ENCODE data around the gene SMPDL3B.
A peak's percentile ranks its signal among the peaks of the same experiment; 100 is the strongest.

The SMPDL3B gene, protein sequence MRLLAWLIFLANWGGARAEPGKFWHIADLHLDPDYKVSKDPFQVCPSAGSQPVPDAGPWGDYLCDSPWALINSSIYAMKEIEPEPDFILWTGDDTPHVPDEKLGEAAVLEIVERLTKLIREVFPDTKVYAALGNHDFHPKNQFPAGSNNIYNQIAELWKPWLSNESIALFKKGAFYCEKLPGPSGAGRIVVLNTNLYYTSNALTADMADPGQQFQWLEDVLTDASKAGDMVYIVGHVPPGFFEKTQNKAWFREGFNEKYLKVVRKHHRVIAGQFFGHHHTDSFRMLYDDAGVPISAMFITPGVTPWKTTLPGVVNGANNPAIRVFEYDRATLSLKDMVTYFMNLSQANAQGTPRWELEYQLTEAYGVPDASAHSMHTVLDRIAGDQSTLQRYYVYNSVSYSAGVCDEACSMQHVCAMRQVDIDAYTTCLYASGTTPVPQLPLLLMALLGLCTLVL
- 0 to 0.77 (median 0) reads per million in 17 experiments for total RNA-seq

DNA sequence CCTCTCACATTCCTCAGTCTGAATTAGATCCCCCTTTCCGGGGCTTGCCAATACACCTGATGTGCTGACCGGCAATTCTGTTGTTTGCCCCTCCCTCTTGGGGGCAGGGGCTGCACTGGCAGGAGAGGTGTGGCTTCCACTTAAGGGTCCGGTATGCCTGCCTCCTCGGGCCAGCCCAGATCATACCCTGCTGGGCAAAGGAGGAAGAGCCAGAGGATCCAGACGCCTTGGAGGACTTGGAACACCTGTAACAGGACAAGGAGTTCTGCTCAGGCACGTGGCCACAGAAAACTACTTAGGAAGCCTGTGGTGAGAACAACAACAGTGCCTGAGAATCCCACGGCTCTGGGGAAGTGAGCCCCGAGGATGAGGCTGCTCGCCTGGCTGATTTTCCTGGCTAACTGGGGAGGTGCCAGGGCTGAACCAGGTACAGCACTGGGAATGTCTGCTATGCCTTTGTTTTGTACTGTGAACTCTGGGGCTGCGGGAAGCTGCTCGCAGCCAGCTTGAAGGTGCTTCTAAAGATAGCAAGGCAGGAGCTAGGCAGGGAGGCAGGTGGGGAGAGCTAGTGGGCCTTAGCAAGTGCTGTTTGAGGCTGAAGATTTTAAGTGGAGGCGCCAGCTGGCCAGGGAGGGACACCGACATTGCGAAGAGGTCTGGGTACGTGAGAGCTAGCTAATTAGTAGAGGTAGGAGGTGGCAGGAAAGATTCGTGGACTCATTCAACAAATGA, at the start of gene SMPDL3B:
SMPDL3B (plus strand) TSS at position 183 of the 732 bp plus-strand sequence; CDS start at position 367, 184 bp downstream.
- DNase-seq: peak in 2 of 4 experiments; percentile 20 to 27

DNA sequence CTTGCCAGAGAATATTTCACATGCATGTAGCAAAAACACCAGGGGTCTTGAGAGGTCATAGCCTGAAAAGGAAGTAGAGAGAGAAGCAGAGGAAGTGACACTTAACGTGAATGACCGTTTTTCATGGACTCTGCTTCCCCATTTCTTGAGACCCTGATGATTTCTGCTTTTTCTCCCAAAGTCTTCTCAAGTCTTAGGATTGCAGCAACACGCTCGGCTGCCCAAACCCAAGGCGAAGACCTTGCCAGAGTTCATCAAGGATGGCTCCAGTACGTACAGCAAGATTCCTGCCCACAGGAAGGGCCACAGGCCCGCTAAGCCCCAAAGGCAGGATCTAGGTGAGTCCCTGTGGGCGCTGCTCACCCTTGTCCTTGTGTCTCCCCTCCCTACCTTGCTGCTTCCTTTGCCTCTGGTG, 49.7 kb upstream of the SMPDL3B start:
- peak; percentile 89 to 98 (median 92) for DNase-seq

- DNase-seq: peak; percentile 87 to 97 (median 92)
Observed at GRCh38 chr1:27885621-27886352, 49.0 kb upstream of the SMPDL3B start.

GRCh38 chr1:27886353-27886679, 48.5 kb upstream of the SMPDL3B start:
- no peak for DNase-seq

DNA sequence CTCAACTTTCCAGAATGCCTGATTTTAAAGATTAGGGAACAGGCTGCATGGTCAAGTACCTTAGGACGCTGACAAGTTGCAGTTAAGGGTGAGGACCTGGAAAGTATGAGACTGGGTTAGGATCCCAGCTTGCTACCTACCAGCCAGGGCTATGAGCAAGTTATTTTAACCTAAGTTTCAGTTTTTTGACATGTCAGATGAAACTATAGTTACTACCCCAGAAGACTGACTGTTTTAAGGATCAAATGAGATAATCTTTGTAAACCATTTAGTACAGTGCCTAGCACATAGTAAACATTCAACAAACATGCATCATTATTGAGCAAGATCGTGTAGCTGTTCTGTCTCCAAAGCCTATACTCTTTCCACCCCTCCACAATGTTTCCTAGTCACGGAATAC, 48.1 kb upstream of the SMPDL3B start:
- DNase-seq: no peak

GRCh38 chr1:27887215-27888021, 47.4 kb upstream of the SMPDL3B start:
- DNase-seq: peak; percentile 51 to 75 (median 66)

GRCh38 chr1:27889506-27889905, 45.3 kb upstream of the SMPDL3B start:
- DNase-seq: peak in 2 of 4 experiments; percentile 31 to 38

DNA sequence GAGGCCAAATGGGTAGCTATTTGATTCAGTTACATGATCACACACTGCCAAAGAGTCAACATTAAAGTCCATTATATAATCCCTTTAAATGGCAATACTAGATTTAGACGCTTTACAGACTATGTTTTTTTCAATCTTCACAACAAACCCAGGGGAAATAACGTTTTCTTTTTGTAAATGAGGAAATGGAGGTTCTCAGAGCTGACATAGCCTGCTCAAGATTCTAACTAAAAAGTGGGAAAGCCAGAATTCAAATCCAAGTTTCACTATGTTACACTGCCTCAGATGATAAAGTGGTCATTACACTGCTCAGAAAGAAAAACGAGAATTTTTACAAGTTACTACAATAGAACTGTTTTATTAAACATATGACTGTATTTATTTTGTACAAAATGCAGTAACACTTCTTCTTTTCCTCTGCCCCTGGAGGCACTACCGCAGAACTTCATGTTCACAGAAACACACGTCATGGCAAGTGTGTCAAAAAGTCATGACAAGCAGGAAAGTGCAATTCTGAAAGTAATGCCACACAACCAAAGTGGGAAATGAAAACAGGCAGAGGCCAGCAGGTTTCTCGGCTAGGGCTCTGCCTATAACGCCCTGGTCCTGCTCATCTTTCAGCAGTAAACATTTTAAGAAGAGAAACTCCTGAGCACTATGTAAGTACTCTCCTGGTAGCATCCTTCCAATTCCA, 43.5 kb upstream of the SMPDL3B start:
- peak; percentile 82 to 93 (median 88) for DNase-seq

- DNase-seq: no peak
Observed at GRCh38 chr1:27894521-27894920, 40.3 kb upstream of the SMPDL3B start.

- no peak for DNase-seq
Observed at GRCh38 chr1:27906759-27907158, 28.0 kb upstream of the SMPDL3B start.

- no peak for DNase-seq
Observed at GRCh38 chr1:27912429-27912828, 22.4 kb upstream of the SMPDL3B start.

DNA sequence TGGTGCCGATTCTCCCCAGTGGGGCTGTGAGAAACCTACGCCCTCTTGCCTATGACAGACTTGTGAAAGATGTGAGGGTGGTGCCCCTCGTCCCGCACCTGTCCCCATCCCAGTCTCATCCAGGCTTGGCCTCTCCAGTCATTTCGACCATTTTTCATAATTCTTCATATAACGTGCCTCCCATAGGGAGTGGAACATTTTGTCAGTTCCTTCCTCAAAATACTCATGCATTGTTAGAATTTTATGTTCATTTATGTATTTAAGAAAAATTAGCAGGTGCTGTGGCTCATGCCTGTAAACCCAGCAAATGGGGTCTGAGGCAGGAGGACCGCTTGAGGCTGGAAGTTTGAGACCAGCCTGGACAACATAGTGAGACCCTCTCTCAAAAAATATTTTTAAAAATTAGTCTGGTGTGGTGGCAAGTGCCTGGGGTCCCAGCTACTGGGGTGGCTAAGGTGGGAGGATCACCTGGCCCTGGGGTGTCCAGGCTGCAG, 19.7 kb upstream of the SMPDL3B start:
- DNase-seq: no peak

DNA sequence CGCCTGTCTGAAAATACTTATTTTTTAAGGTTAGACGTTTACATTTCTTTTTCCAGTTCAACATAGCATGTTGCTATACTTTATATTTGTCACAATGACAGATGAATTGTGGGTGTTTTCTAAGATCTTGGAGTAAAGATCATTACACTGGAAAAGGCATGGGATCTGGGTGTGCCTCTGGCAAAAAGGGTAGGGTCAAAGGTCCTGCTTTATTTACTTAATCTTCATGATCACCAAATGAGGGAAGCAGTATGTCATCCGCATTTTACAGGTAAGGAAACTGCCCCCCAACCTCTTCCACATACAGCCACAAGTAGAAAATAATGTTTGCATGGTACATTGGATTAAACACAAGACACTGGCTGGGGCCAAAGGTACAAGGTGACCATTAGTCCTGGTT, 12.5 kb upstream of the SMPDL3B start:
- DNase-seq: no peak

DNA sequence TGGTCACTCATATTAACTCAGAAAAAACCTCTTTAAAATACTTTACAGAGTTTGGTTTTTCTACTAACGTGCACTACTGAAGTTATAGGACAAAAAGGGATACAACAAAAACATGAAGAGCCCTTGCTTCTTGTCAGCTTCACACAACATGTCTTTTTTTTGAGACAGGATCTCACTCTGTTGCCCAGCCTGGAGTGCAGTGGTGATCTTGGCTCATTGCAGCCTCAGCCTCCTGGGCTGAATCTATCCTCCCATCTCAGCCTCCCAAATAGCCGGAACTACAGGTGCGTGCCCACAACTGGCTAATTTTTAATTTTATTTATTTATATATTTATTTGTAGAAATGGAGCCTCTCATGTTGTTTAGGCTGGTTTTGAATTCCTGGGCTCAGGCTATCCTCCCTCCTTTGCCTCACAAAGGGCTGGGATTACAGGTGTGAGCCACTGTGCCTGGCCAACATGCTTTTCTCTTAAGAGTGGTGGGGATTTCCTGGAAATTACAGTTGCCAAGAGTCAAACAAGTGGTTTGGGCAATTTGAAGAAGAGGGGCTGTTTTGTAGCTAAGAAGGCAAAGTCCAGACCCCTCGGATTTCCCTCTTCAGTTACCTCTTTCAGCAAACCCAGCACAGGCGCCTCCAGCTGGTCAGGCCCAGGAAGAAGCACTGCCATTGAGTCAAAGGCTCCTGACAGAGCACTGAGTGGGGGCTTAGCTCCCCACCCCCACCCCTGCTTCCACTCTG, 6.4 kb upstream of the SMPDL3B start:
- DNase-seq: no peak

DNA sequence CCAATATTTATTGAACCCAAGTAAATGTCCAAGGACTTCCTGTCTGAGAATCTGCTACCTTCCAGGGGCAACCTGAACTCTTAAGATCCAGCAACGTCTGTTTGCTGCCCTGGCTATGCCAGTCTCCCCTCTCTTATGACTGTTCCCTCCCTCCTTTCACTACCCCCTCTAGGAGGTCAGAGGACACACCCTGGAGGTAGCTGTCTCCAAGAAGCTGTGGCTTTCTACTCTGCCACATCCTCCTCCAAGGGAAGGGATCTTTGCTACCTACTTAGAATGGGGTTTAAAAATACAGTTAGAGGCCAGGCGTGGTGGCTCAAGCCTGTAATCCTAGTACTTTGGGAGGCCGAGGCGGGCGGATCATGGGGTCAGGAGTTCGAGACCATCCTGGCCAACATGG, 3.6 kb upstream of the SMPDL3B start:
- DNase-seq: no peak

DNA sequence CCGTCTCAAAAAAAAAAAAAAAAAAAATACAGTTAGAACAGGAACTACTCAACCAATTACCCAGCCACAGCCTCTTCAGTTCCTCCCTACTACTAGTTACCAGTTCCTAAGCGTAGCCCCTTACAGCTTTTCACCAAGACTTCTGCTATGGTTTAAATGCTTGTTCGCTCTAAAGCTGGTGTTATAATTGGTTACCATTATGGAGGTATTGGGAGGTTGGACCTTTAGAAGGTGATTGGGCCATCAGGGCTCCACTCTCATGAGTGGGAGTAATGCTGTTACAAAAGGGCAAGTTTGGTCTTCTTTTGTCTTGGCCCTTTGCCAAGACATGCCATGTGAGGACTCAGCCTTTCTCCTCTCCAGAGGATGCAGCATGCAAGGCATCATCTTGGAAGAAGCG, 3.0 kb upstream of the SMPDL3B start:
- DNase-seq: peak; percentile 70 to 91 (median 81)

- DNase-seq: no peak
Observed at GRCh38 chr1:27935721-27936120, 921 bp downstream of the SMPDL3B start.

DNA sequence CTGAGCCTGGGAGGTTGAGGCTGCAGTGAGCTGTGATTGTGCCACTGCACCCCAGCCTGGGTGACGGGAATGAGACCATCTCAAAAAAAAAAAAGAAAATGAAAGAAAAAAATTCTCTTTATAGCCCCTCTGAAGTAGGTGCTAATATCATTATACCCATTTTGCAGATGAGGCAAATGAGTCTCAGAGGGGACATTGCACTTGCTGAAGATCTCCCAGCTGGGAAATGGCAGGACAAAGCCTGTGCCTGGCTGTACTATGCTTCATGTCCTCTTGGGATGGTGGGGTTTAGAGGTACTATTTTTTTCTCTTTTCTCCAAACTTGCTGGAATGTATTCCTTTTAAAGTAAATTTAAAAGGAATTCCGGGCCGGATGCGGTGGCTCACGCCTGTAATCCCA, 1.6 kb downstream of the SMPDL3B start:
- DNase-seq: no peak

DNA sequence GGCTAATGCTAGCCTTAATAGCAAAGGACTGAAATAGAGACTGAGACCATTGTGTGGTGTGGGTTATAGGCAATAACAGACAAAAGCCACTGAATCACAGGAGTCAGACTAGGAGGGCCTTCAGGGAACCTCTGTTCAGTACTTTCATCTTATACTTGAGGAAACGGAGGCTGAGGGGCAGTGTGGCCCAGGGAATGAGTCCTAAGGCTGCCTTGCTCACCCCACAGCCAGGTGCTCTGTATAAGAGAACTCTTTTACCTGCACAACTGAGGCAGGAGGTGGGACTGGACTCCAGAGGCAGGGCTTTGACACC, 2.7 kb downstream of the SMPDL3B start:
- no peak for DNase-seq

DNA sequence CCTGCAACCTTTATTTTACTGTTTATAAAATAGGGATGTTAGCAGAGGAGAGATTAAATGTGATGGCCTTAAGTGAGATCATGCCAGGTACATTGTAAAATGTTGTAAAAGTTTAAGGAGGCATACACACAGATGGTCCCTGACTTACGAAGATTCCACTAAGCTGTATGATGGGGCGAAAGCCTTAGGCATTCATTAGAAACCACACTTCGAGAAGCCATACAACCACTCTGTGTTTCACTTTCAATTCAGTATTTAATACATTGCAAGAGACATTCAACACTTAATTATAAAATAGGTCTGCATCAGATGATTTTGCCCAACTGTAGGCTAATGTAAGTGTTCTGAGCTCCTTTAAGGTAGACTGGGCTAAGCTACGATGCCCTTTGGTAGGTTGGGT, 3.7 kb downstream of the SMPDL3B start:
- no peak for DNase-seq

GRCh38 chr1:27940297-27940696, 5.5 kb downstream of the SMPDL3B start:
- DNase-seq: peak; percentile 74 to 88 (median 80)

Measured in suppressor macrophage (primary cell).